GDM1 (cell line): ENCODE data around the gene TPCN2.

Experiments
- DNase-seq: peaks from one replicate; lab custom pipeline; 2025; lab: John Stamatoyannopoulos, UW

Gene TPCN2

GRCh38 chr11:69095300-69095699 lies 46.6 kb downstream of the TPCN2 start:
- DNase-seq, result no peak

GRCh38 chr11:69096473-69096872 lies 47.7 kb downstream of the TPCN2 start:
- no peak for DNase-seq

- DNase-seq, result no peak
These were observed 48.5 kb downstream of the TPCN2 start for GRCh38 chr11:69097263-69097662.

GRCh38 chr11:69099180-69099579 lies 50.4 kb downstream of the TPCN2 start:
- no peak for DNase-seq

GRCh38 chr11:69100454-69101114 lies 51.9 kb downstream of the TPCN2 start:
- no peak for DNase-seq

- peak; percentile 52 for DNase-seq
These were observed 52.5 kb downstream of the TPCN2 start for GRCh38 chr11:69101115-69101791.

- DNase-seq, result no peak
These were observed 53.3 kb downstream of the TPCN2 start for GRCh38 chr11:69101792-69102695.

GRCh38 chr11:69102732-69103615 lies 54.2 kb downstream of the TPCN2 start:
- no peak for DNase-seq

GRCh38 chr11:69104212-69104855 lies 55.6 kb downstream of the TPCN2 start:
- DNase-seq, result no peak

GRCh38 chr11:69104856-69105395 lies 56.2 kb downstream of the TPCN2 start:
- DNase-seq, result no peak

GRCh38 chr11:69105461-69106030 lies 56.8 kb downstream of the TPCN2 start:
- DNase-seq, result no peak

- DNase-seq, result no peak
These were observed 57.5 kb downstream of the TPCN2 start for GRCh38 chr11:69106031-69106811.

GRCh38 chr11:69107413-69107812 lies 58.7 kb downstream of the TPCN2 start:
- DNase-seq, result no peak

- no peak for DNase-seq
These were observed 59.3 kb downstream of the TPCN2 start for GRCh38 chr11:69108030-69108429.

GRCh38 chr11:69108559-69108958 lies 59.8 kb downstream of the TPCN2 start:
- DNase-seq, result no peak

- DNase-seq, result no peak
These were observed 60.4 kb downstream of the TPCN2 start for GRCh38 chr11:69109101-69109500.

GRCh38 chr11:69110451-69110850 lies 61.7 kb downstream of the TPCN2 start:
- no peak for DNase-seq

GRCh38 chr11:69111624-69112542 lies 63.2 kb downstream of the TPCN2 start:
- DNase-seq, result no peak

- no peak for DNase-seq
These were observed 64.5 kb downstream of the TPCN2 start for GRCh38 chr11:69113226-69113625.
